Stomach (tissue), 9 donors: ENCODE measurements around the gene CACNA1E. TPM values are rescaled to one million over a fixed set of nuclear protein-coding genes. Genes with fewer than 3 reads are reported as not detected.

Experiments
- DNase-seq, 2 donors: peaks; one replicate each; pipeline versions ENCODE4 v3.0.0 to v3.0.0-alpha.2; 2013 to 2019
- H3K27ac ChIP-seq, 5 donors: fragments of 200-600 bp in 4 of 5; sonication (generic) in 4 of 5; one replicate each; pipeline ENCODE4 v1.5.1; 2013 to 2019; ENCODE audit warnings: mild to moderate bottlenecking in 1 of 5, moderate library complexity in 1 of 5
- H3K27me3 ChIP-seq, 3 donors: fragments of 200-600 bp; sonication (generic); one replicate each; pipeline ENCODE4 v1.5.1; 2017 to 2019; ENCODE audit warnings: mixed run types in 1 of 3
- H3K36me3 ChIP-seq, 4 donors: fragments of 200-600 bp; sonication (generic); 1 replicate in 3 of 4; 2 replicates in 1 of 4; pipeline ENCODE4 v1.5.1; 2016 to 2019
- H3K4me1 ChIP-seq, 4 donors: fragments of 200-600 bp; sonication (generic); one replicate each; pipeline ENCODE4 v1.5.1; 2016 to 2019
- H3K4me3 ChIP-seq, 4 donors: fragments of 200-600 bp; sonication (generic) in 3 of 4; one replicate each; pipeline ENCODE4 v1.5.1; 2016 to 2019; ENCODE audit warnings: mild to moderate bottlenecking in 1 of 4
- H3K9me3 ChIP-seq, 4 donors: fragments of 200-600 bp; sonication (generic); one replicate each; pipeline ENCODE4 v1.5.1; 2016 to 2019
- CTCF ChIP-seq, 7 experiments: fragments of 450-650 bp in 4 of 7; fragments of 200-600 bp in 3 of 7; sonication (generic) in 3 of 7; IDR thresholded peaks; one replicate each; pipeline ENCODE4 v1.5.1; 2016 to 2019; ENCODE audit warnings: antibody characterized with exemption in 7 of 7, control low read depth in 2 of 7, mild to moderate bottlenecking in 1 of 7
- EP300 ChIP-seq: sonication (generic); formaldehyde crosslinking; IDR thresholded peaks from one replicate; pipeline ENCODE4 v1.6.1; 2017; ENCODE audit warnings: antibody characterized with exemption
- POLR2A ChIP-seq, 4 donors: fragments of 450-650 bp; IDR thresholded peaks; one replicate each; pipeline ENCODE4 v1.6.1; 2016; ENCODE audit warnings: antibody characterized with exemption in 4 of 4, control low read depth in 2 of 4, mild to moderate bottlenecking in 1 of 4, moderate library complexity in 1 of 4
- POLR2AphosphoS5 ChIP-seq, 3 donors: sonication (generic); formaldehyde crosslinking; IDR thresholded peaks; one replicate each; pipeline ENCODE4 v1.6.1; 2016; ENCODE audit warnings: antibody characterized with exemption in 3 of 3
- WGBS, 5 donors: extraction: QIAGEN DNeasy Blood & Tissue Kit in 3 of 5; methylation state at CpG; one replicate each; pipeline versions ENCODE4 v1.1.5 to v1.1.7; 2013 to 2018; 5-methylcytosine and 5-hydroxymethylcytosine counted together
- intact Hi-C: fragments of 100-400 bp; cut with DNase I; formaldehyde crosslinking; loops from one replicate; pipeline ENCODE4 v1.15.1; 2023; ENCODE audit warnings: low total_unique reads
- polyA plus RNA-seq, 3 donors: library from polyadenylated mRNA; stranded (reverse); fragments of 200-250 nt; gene quantifications; one replicate each; pipeline ENCODE4 v1.2.3, GENCODE V29; 2013
- total RNA-seq, 5 donors: library from RNA; depleted of rRNA; stranded (reverse); fragments of >200 nt; gene quantifications; one replicate each; pipeline versions ENCODE4 v1.1.0 to v1.2.3, GENCODE V29; 2014 to 2016
- donor health status: healthy with polysubstance abuse.
- donor health status: Bipolar disorder and iron deficiency.
- donor health status: healthy.

Gene CACNA1E
- total and polyA plus RNA-seq, 8 donors = under 0.01 to 1.8 (median 0.01) TPM; not detected in 4

DNA sequence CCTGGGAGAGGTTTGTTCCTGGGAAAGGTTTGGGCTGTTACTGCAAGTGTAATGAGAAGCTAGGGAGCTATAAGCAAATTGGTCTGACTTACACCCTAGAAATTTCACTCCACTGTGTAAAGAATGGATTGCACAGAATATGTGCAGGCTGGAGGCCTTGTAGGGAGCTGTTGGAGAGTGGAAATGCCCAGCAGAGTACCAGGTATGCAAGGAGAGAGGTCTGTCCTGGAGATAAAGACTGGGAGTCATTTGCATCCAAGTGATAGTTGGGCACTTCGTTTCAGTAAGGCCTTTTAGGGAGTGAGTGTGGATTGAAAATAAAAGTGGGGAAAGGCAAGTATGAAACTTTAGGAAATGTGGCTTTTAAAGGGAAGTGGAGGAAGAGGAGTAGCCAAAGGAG, 75.8 kb downstream of the CACNA1E start:
- TF ChIP-seq EP300 (no peak), CTCF (IDR thresholded peaks at IDR 0.05) (no peak), POLR2A (IDR thresholded peaks at IDR 0.05) (no peak), POLR2AphosphoS5 (IDR thresholded peaks at IDR 0.05) (no peak)
- Histone ChIP-seq H3K9me3 (no peaks in the 10 kb centered on the region), H3K4me3 (no peak overlapping the region), H3K4me1 (no peaks in the 10 kb centered on the region), H3K36me3 (no peaks in the 10 kb centered on the region), H3K27ac (no peak overlapping the region), H3K27me3 (no peaks in the 10 kb centered on the region)
- WGBS, 5 donors = 0 to 14% (median 0%) methylated on average over 1 of the region's 1 CpG
- no peak for DNase-seq
- intact Hi-C loops = no loop called here

- intact Hi-C loops = no loop called here
- no peaks in the 10 kb centered on the region for H3K27me3 ChIP-seq
- no peak for TF ChIP-seq CTCF (IDR thresholded peaks at IDR 0.05)
- TF ChIP-seq POLR2A (IDR thresholded peaks at IDR 0.05) = no peak
- no peak for TF ChIP-seq POLR2AphosphoS5 (IDR thresholded peaks at IDR 0.05)
- TF ChIP-seq EP300 = no peak
- DNase-seq = no peak
- H3K9me3 ChIP-seq = no peaks in the 10 kb centered on the region
- no peaks in the 10 kb centered on the region for H3K4me1 ChIP-seq
- WGBS, 5 donors = 84 to 90% (median 87%) methylated on average over 4 of the region's 4 CpGs
- no peak overlapping the region for H3K4me3 ChIP-seq
- no peak overlapping the region for H3K27ac ChIP-seq
- H3K36me3 ChIP-seq = no peaks in the 10 kb centered on the region
Measured at GRCh38 chr1:181562395-181562794, 79.1 kb downstream of the CACNA1E start.

DNA sequence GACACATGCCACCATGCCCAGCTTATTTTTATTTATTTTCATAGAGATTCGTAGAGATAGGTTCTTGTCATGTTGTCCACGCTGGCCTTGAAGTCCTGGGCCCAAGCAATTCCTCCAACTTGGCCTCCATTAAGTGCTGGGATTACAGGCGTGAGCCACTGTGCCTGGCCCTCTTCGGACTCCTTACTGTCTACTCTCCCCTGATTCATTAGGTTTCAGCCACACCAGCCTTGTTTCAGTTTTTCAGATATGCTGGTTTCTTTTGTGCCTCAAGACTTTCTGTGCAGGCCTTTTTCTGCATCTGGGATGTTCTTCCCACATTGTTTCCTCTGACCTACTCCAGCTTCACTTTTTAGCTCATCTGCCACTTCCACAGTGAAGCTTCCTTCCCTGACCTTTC, 85.4 kb downstream of the CACNA1E start:
- 81 to 91% (median 84%) methylated on average over 4 of the region's 4 CpGs for WGBS, 5 donors

DNA sequence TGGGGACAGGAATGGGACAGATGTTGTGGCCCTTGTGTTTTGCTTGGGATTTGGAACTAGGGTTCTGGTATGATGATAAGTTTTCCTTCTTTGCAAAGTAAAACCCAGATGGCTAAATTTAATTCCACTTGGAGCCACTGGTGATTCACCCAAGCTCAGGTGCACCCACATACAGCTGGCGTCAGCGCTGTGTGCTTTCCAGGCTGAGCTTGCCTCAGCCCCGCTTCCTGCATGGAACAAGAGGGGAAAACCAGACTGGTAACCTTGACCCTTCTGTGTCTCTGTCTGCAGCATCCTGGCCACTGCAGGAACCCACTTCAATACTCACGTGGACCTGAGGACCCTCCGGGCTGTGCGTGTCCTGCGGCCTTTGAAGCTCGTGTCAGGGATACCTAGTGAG, 94.2 kb downstream of the CACNA1E start:
- DNase-seq = no peak
- Histone ChIP-seq H3K4me3 (no peak overlapping the region), H3K27me3 (no peaks in the 10 kb centered on the region), H3K27ac (no peak overlapping the region), H3K9me3 (no peaks in the 10 kb centered on the region), H3K36me3 (no peaks in the 10 kb centered on the region), H3K4me1 (no peaks in the 10 kb centered on the region)
- intact Hi-C loops = no loop called here
- TF ChIP-seq EP300 (no peak), CTCF (IDR thresholded peaks at IDR 0.05) (no peak)
- 83 to 95% (median 88%) methylated on average over 7 to 8 of the region's 8 CpGs for WGBS, 5 donors

More for the DNA sequence above, 85.4 kb downstream of the CACNA1E start:
- Histone ChIP-seq H3K9me3 (no peaks in the 10 kb centered on the region), H3K4me1 (no peaks in the 10 kb centered on the region), H3K27ac (no peak overlapping the region), H3K27me3 (no peaks in the 10 kb centered on the region), H3K4me3 (no peak overlapping the region), H3K36me3 (no peaks in the 10 kb centered on the region)
- DNase-seq = no peak
- intact Hi-C loops = no loop called here
- no peak for TF ChIP-seq POLR2A (IDR thresholded peaks at IDR 0.05)
- TF ChIP-seq POLR2AphosphoS5 (IDR thresholded peaks at IDR 0.05) = no peak
- TF ChIP-seq CTCF (IDR thresholded peaks at IDR 0.05) = no peak
- no peak for TF ChIP-seq EP300
